WERI-Rb-1 (cell line): Measurements from ENCODE around the gene ROCK2.
"Not testable (repeated sequence)": the region's sequence is repeated elsewhere in the genome, so short reads cannot be mapped to it uniquely, and the experiment has no call there.

Experiments
- DNase-seq: peaks from one replicate; pipeline ENCODE4 v3.0.0-alpha.2; 2020
- H3K27ac ChIP-seq: fragments of 250-450 bp; sonication (Bioruptor Pico); 2 replicates; pipeline ENCODE4 v1.5.1; 2020; ENCODE audit warnings: mild to moderate bottlenecking, moderate library complexity
- H3K27me3 ChIP-seq: fragments of 250-450 bp; sonication (Bioruptor Pico); 2 replicates; pipeline ENCODE4 v1.5.1; 2021; ENCODE audit warnings: mild to moderate bottlenecking, low read depth, moderate library complexity; ENCODE audit not compliant: insufficient read depth, severe bottlenecking
- H3K36me3 ChIP-seq: fragments of 250-450 bp; sonication (Bioruptor Pico); 2 replicates; pipeline ENCODE4 v1.5.1; 2020; ENCODE audit warnings: mild to moderate bottlenecking, moderate library complexity
- H3K4me3 ChIP-seq: 2 replicates; pipeline ENCODE4 v1.5.1; 2011; ENCODE audit warnings: low read depth, mild to moderate bottlenecking, control low read depth, low read length
- H3K9me3 ChIP-seq: fragments of 250-450 bp; sonication (Bioruptor Pico); 2 replicates; pipeline ENCODE4 v1.5.1; 2021; ENCODE audit warnings: mild to moderate bottlenecking, moderate library complexity; ENCODE audit not compliant: severe bottlenecking
- TF ChIP-seq, protein P1 (sequence below): IDR thresholded peaks from 2 replicates; pipeline ENCODE4 v1.5.1; 2011; ENCODE audit warnings: low read depth, mild to moderate bottlenecking, control low read depth, inconsistent platforms, low read length

ROCK2 gene

DNA sequence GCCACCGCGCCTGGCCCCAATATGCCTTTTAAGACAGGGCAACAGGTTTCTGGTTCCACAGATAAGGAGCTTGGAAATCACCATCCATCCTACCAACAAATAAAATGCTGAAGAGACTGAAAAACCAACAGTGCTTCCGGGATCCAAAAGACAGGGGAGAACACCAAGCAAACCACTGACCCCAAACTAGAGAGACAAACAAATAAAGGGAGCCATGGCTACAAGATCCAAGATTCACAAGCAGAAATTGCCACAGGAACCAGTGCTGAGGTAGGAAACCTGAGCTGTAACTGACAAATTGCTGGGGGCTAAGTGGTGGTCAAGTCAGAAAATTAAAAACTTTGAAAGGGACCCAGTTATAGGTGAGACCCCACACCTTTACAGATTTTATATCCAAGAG, 76.5 kb downstream of the ROCK2 start:
- no peaks in the 10 kb centered on the region for H3K27me3 ChIP-seq
- H3K9me3 ChIP-seq: no peaks in the 10 kb centered on the region
- TF ChIP-seq, protein P1, sequence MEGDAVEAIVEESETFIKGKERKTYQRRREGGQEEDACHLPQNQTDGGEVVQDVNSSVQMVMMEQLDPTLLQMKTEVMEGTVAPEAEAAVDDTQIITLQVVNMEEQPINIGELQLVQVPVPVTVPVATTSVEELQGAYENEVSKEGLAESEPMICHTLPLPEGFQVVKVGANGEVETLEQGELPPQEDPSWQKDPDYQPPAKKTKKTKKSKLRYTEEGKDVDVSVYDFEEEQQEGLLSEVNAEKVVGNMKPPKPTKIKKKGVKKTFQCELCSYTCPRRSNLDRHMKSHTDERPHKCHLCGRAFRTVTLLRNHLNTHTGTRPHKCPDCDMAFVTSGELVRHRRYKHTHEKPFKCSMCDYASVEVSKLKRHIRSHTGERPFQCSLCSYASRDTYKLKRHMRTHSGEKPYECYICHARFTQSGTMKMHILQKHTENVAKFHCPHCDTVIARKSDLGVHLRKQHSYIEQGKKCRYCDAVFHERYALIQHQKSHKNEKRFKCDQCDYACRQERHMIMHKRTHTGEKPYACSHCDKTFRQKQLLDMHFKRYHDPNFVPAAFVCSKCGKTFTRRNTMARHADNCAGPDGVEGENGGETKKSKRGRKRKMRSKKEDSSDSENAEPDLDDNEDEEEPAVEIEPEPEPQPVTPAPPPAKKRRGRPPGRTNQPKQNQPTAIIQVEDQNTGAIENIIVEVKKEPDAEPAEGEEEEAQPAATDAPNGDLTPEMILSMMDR: no peak
- no peak overlapping the region for H3K27ac ChIP-seq
- H3K4me3 ChIP-seq: no peak overlapping the region
- no peak for DNase-seq
- H3K36me3 ChIP-seq: peaks cover 15% of the 10 kb centered on the region

DNA sequence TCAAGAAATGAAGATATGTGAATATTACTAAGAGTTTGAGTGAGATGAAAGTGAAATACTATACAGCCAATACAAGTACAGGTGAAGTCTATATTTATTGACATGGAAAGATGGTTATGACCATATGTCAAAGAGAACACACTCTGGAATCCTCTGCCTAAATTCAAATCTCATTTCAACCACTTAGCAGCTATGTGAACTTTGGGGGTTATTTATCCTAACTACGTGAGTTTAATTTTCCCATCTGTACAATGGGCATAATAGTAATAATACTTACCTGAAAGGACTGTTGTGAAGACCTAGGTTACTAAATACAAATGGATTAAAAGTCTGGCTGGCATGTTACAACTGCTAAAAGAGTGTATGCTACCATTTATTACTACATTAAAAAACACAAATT, 79.6 kb downstream of the ROCK2 start:
- Histone ChIP-seq H3K27ac (no peak overlapping the region), H3K36me3 (peaks cover 5% of the 10 kb centered on the region; the same call in 1 of the 2 replicates), H3K9me3 (no peaks in the 10 kb centered on the region), H3K27me3 (no peaks in the 10 kb centered on the region), H3K4me3 (no peak overlapping the region)
- TF ChIP-seq, protein P1: no peak
- DNase-seq: no peak

DNA sequence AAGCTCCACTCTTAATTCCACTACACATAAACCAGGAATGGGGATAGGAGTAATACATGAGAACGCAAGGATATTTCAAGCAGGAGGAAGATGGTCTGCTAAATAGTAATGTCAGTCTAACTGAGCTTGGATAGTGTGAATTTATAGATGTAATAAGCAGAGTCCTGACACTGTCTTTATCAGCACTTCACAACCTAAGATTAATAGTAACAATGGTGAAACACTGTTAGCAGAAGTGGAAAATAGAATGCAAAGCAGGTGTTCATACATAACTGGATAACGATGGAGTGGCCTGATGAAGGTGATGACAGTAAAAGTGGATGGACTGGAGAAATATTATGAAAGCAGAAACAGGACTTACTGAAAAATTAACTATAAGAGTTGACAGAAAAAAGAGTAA, 80.4 kb downstream of the ROCK2 start:
- TF ChIP-seq, protein P1: no peak
- no peak for DNase-seq
- H3K9me3 ChIP-seq: no peaks in the 10 kb centered on the region

DNA sequence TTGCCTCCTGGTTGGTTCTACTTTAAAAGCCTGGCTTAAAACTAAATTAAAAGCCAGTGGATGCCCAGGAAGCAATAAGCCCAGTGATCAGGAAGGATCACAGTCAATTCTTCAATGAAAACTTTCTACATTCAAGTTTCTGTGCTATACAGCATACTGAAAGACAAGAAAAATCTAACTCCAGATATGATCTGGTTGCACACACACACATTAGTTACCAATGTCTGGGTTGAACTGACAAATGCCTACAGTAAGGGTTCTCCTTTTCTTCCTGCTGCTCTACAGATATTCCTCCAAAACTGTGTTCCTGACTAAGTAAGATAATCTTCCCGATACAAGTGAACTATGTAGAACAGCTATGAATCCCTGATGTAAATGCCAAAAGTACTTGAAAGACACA, 81.3 kb downstream of the ROCK2 start:
- Histone ChIP-seq H3K4me3 (no peak overlapping the region), H3K27ac (no peak overlapping the region), H3K27me3 (no peaks in the 10 kb centered on the region), H3K36me3 (no peaks in the 10 kb centered on the region), H3K9me3 (no peaks in the 10 kb centered on the region)
- TF ChIP-seq, protein P1: no peak
- DNase-seq: no peak

More for the DNA sequence above, 80.4 kb downstream of the ROCK2 start:
- Histone ChIP-seq H3K27ac (no peak overlapping the region), H3K36me3 (peaks cover 4% of the 10 kb centered on the region; the same call in 1 of the 2 replicates), H3K4me3 (no peak overlapping the region), H3K27me3 (no peaks in the 10 kb centered on the region)

DNA sequence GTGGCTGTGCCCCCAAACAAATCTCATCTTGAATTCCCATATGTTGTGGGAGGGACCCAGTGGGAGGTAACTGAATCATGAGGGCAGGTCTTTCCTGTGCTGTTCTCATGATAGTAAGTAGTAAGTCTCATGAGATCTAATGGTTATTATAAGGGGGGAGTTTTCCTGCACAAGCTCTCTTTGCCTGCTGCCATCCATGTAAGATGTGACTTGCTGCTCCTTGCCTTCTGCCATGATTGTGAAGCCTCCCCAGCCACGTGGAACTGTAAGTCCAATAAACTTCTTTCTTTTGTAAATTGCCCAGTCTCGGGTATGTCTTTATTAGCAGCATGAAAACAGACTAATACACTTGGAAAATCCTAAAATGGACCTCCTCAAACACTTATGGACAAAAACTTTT, 82.0 kb downstream of the ROCK2 start:
- DNase-seq, H3K4me3 ChIP-seq, H3K27me3 ChIP-seq, H3K36me3 ChIP-seq, H3K9me3 ChIP-seq, H3K27ac ChIP-seq: not testable (repeated sequence)

DNA sequence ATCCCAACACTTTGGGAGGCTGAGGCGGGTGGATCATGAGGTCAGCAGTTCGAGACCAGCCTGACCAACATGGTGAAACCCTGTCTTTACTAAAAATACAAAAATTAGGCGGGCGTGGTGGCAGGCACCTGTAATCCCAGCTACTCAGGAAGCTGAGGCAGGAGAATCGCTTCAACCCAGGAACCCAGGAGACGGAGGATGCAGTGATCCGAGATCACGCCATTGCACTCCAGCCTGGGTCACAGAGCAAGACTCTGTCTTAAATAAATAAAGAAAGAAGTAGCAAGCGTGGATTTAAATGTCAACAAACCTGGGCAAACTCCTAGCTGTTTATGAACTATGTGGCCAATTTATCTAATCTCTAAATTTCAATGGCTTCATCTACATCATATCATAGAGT, 82.9 kb downstream of the ROCK2 start:
- H3K4me3 ChIP-seq, H3K9me3 ChIP-seq: not testable (repeated sequence)

DNA sequence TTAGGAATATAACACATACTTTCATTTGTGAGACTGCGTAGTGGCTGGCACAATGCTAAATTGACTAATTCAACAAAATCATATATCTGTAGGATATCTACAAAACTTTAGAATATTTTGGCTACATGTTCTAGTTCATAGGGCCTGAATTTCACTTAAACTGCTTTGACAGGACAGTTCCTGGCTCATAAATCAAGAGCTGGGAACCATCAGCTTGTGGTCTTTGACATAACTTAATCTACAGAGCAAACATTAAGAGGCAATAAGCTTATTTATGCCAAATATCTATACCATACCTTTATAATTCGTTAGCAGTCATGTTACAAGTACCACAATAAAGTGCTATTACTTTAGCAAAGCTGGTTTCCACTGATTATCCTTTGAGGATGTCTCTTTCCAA, 83.5 kb downstream of the ROCK2 start:
- TF ChIP-seq, protein P1: no peak
- Histone ChIP-seq H3K27me3 (no peaks in the 10 kb centered on the region), H3K36me3 (peaks cover 3% of the 10 kb centered on the region; the same call in 1 of the 2 replicates), H3K9me3 (no peaks in the 10 kb centered on the region), H3K27ac (no peak overlapping the region), H3K4me3 (no peak overlapping the region)
- no peak for DNase-seq

More for the DNA sequence above, 82.9 kb downstream of the ROCK2 start:
- H3K27me3 ChIP-seq, H3K36me3 ChIP-seq, H3K27ac ChIP-seq, DNase-seq: not testable (repeated sequence)
